IMR-90 (cell line): Measurements from ENCODE around the gene NUP210. TPM values are rescaled to one million over a fixed set of nuclear protein-coding genes. Genes with fewer than 3 reads are reported as not detected.
A peak's percentile ranks its signal among the peaks of the same experiment; 100 is the strongest.

Experiments
- ATAC-seq: fragments of 200-7000 bp; cut with Tn5 transposase; 2 replicates; pipeline ENCODE4 v1.9.1; 2020; ENCODE audit warnings: low read depth, mild to moderate bottlenecking, moderate library complexity
- BruUV-seq: library from RNA; stranded (reverse); fragments of 400-500 nt; replicated peaks from 2 replicates; lab custom pipeline; 2021; lab: Mats Ljungman, UMichigan
- CTCF ChIA-PET: fragments of 300-600 bp; formaldehyde crosslinking; extraction: SDS; loops from one replicate; lab custom pipeline; 2021; ENCODE audit warnings: antibody characterized with exemption; lab: Yijun Ruan, JAX
- POLR2A ChIA-PET: fragments of 300-600 bp; sonication (Branson Sonifier 250); formaldehyde crosslinking; loops from one replicate; lab custom pipeline; 2022; ENCODE audit warnings: antibody characterized with exemption; ENCODE audit not compliant: unreplicated experiment; lab: Charles Lee
- DNase-seq: peaks from one replicate; pipeline ENCODE4 v3.0.0; 2013
- H2AFZ ChIP-seq: replicated peaks from 2 replicates; pipeline ENCODE3; 2013; ENCODE audit warnings: low read length, mild to moderate bottlenecking; ENCODE audit not compliant: poor library complexity
- H2AK5ac ChIP-seq: 2 replicates; pipeline ENCODE4 v1.6.1; 2013; ENCODE audit warnings: low read depth, low read length, inconsistent platforms
- H2AK9ac ChIP-seq: replicated peaks from 2 replicates; pipeline ENCODE3; 2013; ENCODE audit warnings: mild to moderate bottlenecking, low read depth, low read length, moderate library complexity; ENCODE audit not compliant: poor library complexity
- H2BK120ac ChIP-seq: 2 replicates; pipeline ENCODE4 v1.6.1; 2013; ENCODE audit warnings: low read depth, low read length, inconsistent platforms
- H2BK15ac ChIP-seq: 3 replicates; pipeline ENCODE4 v1.6.1; 2013; ENCODE audit warnings: low read depth, low read length, inconsistent platforms
- H2BK20ac ChIP-seq: 2 replicates; pipeline ENCODE4 v1.6.1; 2013; ENCODE audit warnings: low read depth, mild to moderate bottlenecking, inconsistent platforms, low read length, moderate library complexity
- H2BK5ac ChIP-seq: 2 replicates; pipeline ENCODE4 v1.6.1; 2013; ENCODE audit warnings: mild to moderate bottlenecking, low read depth, low read length, inconsistent platforms; ENCODE audit not compliant: poor library complexity, severe bottlenecking
- H3K14ac ChIP-seq: replicated peaks from 2 replicates; pipeline ENCODE4 v1.6.1; 2013; ENCODE audit warnings: low read depth, low read length, inconsistent platforms
- H3K18ac ChIP-seq: 2 replicates; pipeline ENCODE4 v1.6.1; 2013; ENCODE audit warnings: low read depth, low read length, control low read depth
- H3K23ac ChIP-seq: 2 replicates; pipeline ENCODE4 v1.6.1; 2013; ENCODE audit warnings: low read depth, low read length, inconsistent platforms
- H3K27ac ChIP-seq: 2 replicates; pipeline ENCODE4 v1.5.1; 2013; ENCODE audit warnings: mild to moderate bottlenecking, control low read depth, low read length; ENCODE audit not compliant: insufficient read depth
- H3K27me3 ChIP-seq: 2 replicates; pipeline ENCODE4 v1.6.1; 2013; ENCODE audit warnings: low read length; ENCODE audit not compliant: control insufficient read depth, insufficient read depth
- H3K36me3 ChIP-seq: 2 replicates; pipeline ENCODE4 v1.6.1; 2013; ENCODE audit warnings: low read length, mixed read lengths; ENCODE audit not compliant: control insufficient read depth, insufficient read depth
- H3K4ac ChIP-seq: 2 replicates; pipeline ENCODE4 v1.6.1; 2013; ENCODE audit warnings: low read depth, low read length, inconsistent platforms
- H3K4me1 ChIP-seq: 2 replicates; pipeline ENCODE4 v1.6.1; 2013; ENCODE audit warnings: low read length, mixed read lengths; ENCODE audit not compliant: control insufficient read depth, insufficient read depth
- H3K4me2 ChIP-seq: 2 replicates; pipeline ENCODE4 v1.6.1; 2013; ENCODE audit warnings: low read depth, mild to moderate bottlenecking, control low read depth, low read length, moderate library complexity
- H3K4me3 ChIP-seq: 2 replicates; pipeline ENCODE4 v1.5.1; 2013; ENCODE audit warnings: low read depth, mild to moderate bottlenecking, control low read depth, low read length, moderate library complexity; ENCODE audit not compliant: insufficient read depth
- H3K56ac ChIP-seq: 2 replicates; pipeline ENCODE4 v1.6.1; 2013; ENCODE audit warnings: low read length, inconsistent platforms; ENCODE audit not compliant: insufficient read depth; ENCODE audit errors: extremely low read depth
- H3K79me1 ChIP-seq, 2 experiments: 2 replicates each; pipeline ENCODE4 v1.6.1; 2013; ENCODE audit warnings: low read length in 2 of 2, inconsistent platforms in 1 of 2, low read depth in 1 of 2
- H3K9ac ChIP-seq: 2 replicates; pipeline ENCODE4 v1.6.1; 2013; ENCODE audit warnings: low read depth, low read length, control low read depth
- H3K9me1 ChIP-seq: 2 replicates; pipeline ENCODE4 v1.6.1; 2013; ENCODE audit warnings: low read length, inconsistent platforms; ENCODE audit not compliant: insufficient read depth
- H3K9me3 ChIP-seq: 2 replicates; pipeline ENCODE4 v1.6.1; 2013; ENCODE audit warnings: low read length; ENCODE audit not compliant: control insufficient read depth, insufficient read depth
- H4K20me1 ChIP-seq: 2 replicates; pipeline ENCODE4 v1.6.1; 2013; ENCODE audit warnings: low read length, inconsistent platforms; ENCODE audit not compliant: insufficient read depth
- H4K5ac ChIP-seq: 2 replicates; pipeline ENCODE4 v1.6.1; 2013; ENCODE audit warnings: mild to moderate bottlenecking, low read depth, low read length, control low read depth
- H4K8ac ChIP-seq, 2 experiments: 2 replicates each; pipeline ENCODE4 v1.6.1; 2013; ENCODE audit warnings: low read depth in 2 of 2, low read length in 2 of 2, control low read depth in 1 of 2, inconsistent platforms in 1 of 2
- H4K91ac ChIP-seq: 2 replicates; pipeline ENCODE4 v1.6.1; 2013; ENCODE audit warnings: low read depth, low read length, inconsistent platforms; ENCODE audit not compliant: insufficient read depth
- BHLHE40 ChIP-seq: fragments of 150-350 bp; IDR thresholded peaks from 2 replicates; pipeline ENCODE4 v1.6.1; 2016; ENCODE audit warnings: mild to moderate bottlenecking, low read depth, low read length
- CHD1 ChIP-seq: IDR thresholded peaks from 2 replicates; pipeline ENCODE4 v1.6.1; 2012; ENCODE audit warnings: low read depth, low read length, improper control_type of control experiment
- FOS ChIP-seq: fragments of 150-350 bp; IDR thresholded peaks from 2 replicates; pipeline ENCODE4 v1.6.1; 2016; ENCODE audit warnings: low read depth, low read length
- MAFK ChIP-seq: IDR thresholded peaks from 2 replicates; pipeline ENCODE4 v1.6.1; 2012; ENCODE audit warnings: low read depth, low read length, improper control_type of control experiment
- MXI1 ChIP-seq: IDR thresholded peaks from 2 replicates; pipeline ENCODE4 v1.6.1; 2012; ENCODE audit warnings: low read depth, mild to moderate bottlenecking, low read length, moderate library complexity, borderline replicate concordance
- NFE2L2 ChIP-seq: fragments of 150-350 bp; IDR thresholded peaks from 2 replicates; pipeline ENCODE4 v1.6.1; 2016; ENCODE audit warnings: low read depth, mild to moderate bottlenecking, low read length
- POLR2A ChIP-seq: IDR thresholded peaks from 2 replicates; pipeline ENCODE4 v1.6.1; 2012; ENCODE audit warnings: mild to moderate bottlenecking, low read depth, low read length
- RAD21 ChIP-seq: IDR thresholded peaks from 2 replicates; pipeline ENCODE4 v1.6.1; 2012; ENCODE audit warnings: low read length, improper control_type of control experiment
- RCOR1 ChIP-seq: IDR thresholded peaks from 2 replicates; pipeline ENCODE4 v1.6.1; 2012; ENCODE audit warnings: mild to moderate bottlenecking, low read length, improper control_type of control experiment; ENCODE audit not compliant: insufficient replicate concordance
- RFX5 ChIP-seq: IDR thresholded peaks from 2 replicates; pipeline ENCODE4 v1.8.0; 2012; ENCODE audit warnings: low read depth, mild to moderate bottlenecking, low read length, moderate library complexity
- SMC3 ChIP-seq: fragments of 150-350 bp; IDR thresholded peaks from 2 replicates; pipeline ENCODE4 v1.6.1; 2016; ENCODE audit warnings: low read depth, mild to moderate bottlenecking, antibody characterized with exemption, low read length, moderate library complexity
- WGBS, 2 experiments: methylation state at CpG; one replicate each; pipeline versions ENCODE4 v1.1.5 to v1.1.7; 2013; ENCODE audit warnings: missing lambda C conversion rate in 2 of 2; ENCODE audit not compliant: insufficient read length in 1 of 2; ENCODE audit errors: extremely low coverage in 2 of 2; 5-methylcytosine and 5-hydroxymethylcytosine counted together
- dilution Hi-C: fragments of 300-500 bp; cut with HindIII; formaldehyde crosslinking; loops from one replicate; pipeline ENCODE4 v1.14.3; 2018; ENCODE audit warnings: low sequenced_read_pairs; ENCODE audit not compliant: unreplicated experiment
- in situ Hi-C: fragments of 300-500 bp; cut with MboI; formaldehyde crosslinking; loops from 3 replicates; pipeline ENCODE4 v1.14.3; 2019; ENCODE audit warnings: low sequenced_read_pairs, inconsistent platforms, mixed read lengths
- intact Hi-C: fragments of 100-400 bp; cut with micrococcal nuclease; formaldehyde crosslinking; loops from 2 replicates; pipeline ENCODE4 v1.10.0; 2022
- polyA plus RNA-seq, 3 experiments: library from polyadenylated mRNA; depleted of rRNA; stranded (reverse); fragments of >200 nt; gene quantifications; 2 replicates each; pipeline ENCODE4 v1.2.3, GENCODE V29; 2012; ENCODE audit warnings: low replicate concordance in 1 of 3
- total RNA-seq: library from RNA; depleted of rRNA; stranded (reverse); fragments of >200 nt; gene quantifications from 2 replicates; pipeline ENCODE4 v1.2.3, GENCODE V29; 2012
- TF ChIP-seq, protein P1 (sequence below): conservative IDR thresholded peaks from 2 replicates; pipeline ENCODE4 v1.5.1; 2012; ENCODE audit warnings: mild to moderate bottlenecking, low read depth, low read length, improper control_type of control experiment
- TF ChIP-seq, protein P2 (sequence below): fragments of 150-350 bp; IDR thresholded peaks from 2 replicates; pipeline ENCODE4 v1.6.1; 2016; ENCODE audit warnings: low read depth, mild to moderate bottlenecking, low read length, moderate library complexity, borderline replicate concordance

The NUP210 gene
- total and polyA plus RNA-seq, 2 of the 4 experiments (the other 2 are of a cell fraction), result under 0.01 to 0.03 TPM

DNA sequence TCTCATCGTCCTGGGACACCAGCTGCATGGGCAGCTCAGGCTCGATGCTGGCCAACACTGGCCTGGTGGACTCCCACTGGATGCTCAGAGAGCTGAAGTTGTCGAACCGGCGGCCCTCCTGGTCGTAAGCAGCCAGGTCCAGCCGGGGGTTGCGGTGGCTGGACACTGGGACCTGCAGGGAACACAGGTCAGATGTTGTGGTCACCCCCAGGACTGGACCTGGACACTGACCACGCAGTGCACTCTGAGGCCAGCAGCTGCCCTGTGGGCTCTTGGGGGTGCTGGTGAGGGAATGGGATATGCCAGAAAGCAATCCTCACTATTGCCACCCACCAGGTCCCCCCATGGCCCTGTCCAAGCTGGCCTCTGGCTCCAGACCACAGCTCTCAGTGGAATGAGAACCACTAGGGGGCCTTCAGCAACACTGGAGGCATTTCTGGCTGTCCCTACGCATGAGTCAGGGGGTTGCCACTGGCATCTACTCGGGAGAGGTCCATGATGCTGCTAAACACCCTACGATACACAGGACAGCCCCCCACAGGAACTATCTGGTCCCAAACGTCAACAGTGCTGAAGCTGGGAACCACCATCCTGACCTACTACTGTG lies 66.1 kb downstream of the NUP210 start:
- no peak overlapping the region for H2BK20ac ChIP-seq
- H3K27ac ChIP-seq, result no peak overlapping the region
- in situ Hi-C loops (no loop called here), dilution Hi-C loops (no loop called here), intact Hi-C loops (no loop called here)
- WGBS, 2 experiments, result 77% methylated on average over 7 of the region's 13 CpGs; no CpG with 5 or more reads in 1 of the 2 experiments
- H2BK15ac ChIP-seq, result no peak overlapping the region
- peaks cover 6% of the 10 kb centered on the region; the same call in 1 of the 2 replicates for H3K4me1 ChIP-seq
- no peaks in the 10 kb centered on the region for H3K9me3 ChIP-seq
- no TSS peak for BruUV-seq
- H3K4ac ChIP-seq, result no peak overlapping the region
- no peak overlapping the region for H3K4me3 ChIP-seq
- peaks cover 4% of the 10 kb centered on the region; the same call in 1 of the 2 replicates for H3K9me1 ChIP-seq
- H3K18ac ChIP-seq, result no peak overlapping the region
- no peak overlapping the region for H2AK9ac ChIP-seq
- H4K91ac ChIP-seq, result no peak overlapping the region
- CTCF ChIA-PET, result interaction anchor here (0.9 to 1.3 kb wide), 2 partner anchors 10 to 24 kb away, joined by 3 read pairs; no protein-coding TSS in a partner anchor
- H3K14ac ChIP-seq, result no peak overlapping the region
- no peak overlapping the region for H3K23ac ChIP-seq
- peaks cover 12% of the 10 kb centered on the region; the same call in 1 of the 2 replicates for H3K27me3 ChIP-seq
- no peak for TF ChIP-seq BHLHE40
- TF ChIP-seq RFX5, result no peak
- no peak for TF ChIP-seq MXI1
- no peak for TF ChIP-seq NFE2L2
- TF ChIP-seq, protein P1, sequence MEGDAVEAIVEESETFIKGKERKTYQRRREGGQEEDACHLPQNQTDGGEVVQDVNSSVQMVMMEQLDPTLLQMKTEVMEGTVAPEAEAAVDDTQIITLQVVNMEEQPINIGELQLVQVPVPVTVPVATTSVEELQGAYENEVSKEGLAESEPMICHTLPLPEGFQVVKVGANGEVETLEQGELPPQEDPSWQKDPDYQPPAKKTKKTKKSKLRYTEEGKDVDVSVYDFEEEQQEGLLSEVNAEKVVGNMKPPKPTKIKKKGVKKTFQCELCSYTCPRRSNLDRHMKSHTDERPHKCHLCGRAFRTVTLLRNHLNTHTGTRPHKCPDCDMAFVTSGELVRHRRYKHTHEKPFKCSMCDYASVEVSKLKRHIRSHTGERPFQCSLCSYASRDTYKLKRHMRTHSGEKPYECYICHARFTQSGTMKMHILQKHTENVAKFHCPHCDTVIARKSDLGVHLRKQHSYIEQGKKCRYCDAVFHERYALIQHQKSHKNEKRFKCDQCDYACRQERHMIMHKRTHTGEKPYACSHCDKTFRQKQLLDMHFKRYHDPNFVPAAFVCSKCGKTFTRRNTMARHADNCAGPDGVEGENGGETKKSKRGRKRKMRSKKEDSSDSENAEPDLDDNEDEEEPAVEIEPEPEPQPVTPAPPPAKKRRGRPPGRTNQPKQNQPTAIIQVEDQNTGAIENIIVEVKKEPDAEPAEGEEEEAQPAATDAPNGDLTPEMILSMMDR, result peak; percentile 31
- TF ChIP-seq RCOR1, result no peak
- 0 out of 2 replicates have a peak, but pooled peaks have one; percentile 16 for TF ChIP-seq RAD21
- no peak for TF ChIP-seq POLR2A
- TF ChIP-seq CHD1, result no peak
- no peak for TF ChIP-seq MAFK
- TF ChIP-seq FOS, result no peak
- 0 out of 2 replicates have a peak, but pooled peaks have one; percentile 12 for TF ChIP-seq SMC3
- TF ChIP-seq, protein P2, sequence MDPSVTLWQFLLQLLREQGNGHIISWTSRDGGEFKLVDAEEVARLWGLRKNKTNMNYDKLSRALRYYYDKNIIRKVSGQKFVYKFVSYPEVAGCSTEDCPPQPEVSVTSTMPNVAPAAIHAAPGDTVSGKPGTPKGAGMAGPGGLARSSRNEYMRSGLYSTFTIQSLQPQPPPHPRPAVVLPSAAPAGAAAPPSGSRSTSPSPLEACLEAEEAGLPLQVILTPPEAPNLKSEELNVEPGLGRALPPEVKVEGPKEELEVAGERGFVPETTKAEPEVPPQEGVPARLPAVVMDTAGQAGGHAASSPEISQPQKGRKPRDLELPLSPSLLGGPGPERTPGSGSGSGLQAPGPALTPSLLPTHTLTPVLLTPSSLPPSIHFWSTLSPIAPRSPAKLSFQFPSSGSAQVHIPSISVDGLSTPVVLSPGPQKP, result no peak
- no peak overlapping the region for H3K4me2 ChIP-seq
- POLR2A ChIA-PET, result no interaction called here
- H4K20me1 ChIP-seq, result no peaks in the 10 kb centered on the region; the same call in 1 of the 2 replicates
- H2AK5ac ChIP-seq, result no peak overlapping the region
- H4K8ac ChIP-seq, result no peak overlapping the region
- no peaks in the 10 kb centered on the region for H3K36me3 ChIP-seq
- no peak overlapping the region for H2BK120ac ChIP-seq
- H3K9ac ChIP-seq, result no peak overlapping the region
- no peak overlapping the region for H3K56ac ChIP-seq
- DNase-seq, result peak; percentile 18
- H2BK5ac ChIP-seq, result no peak overlapping the region
- H3K79me1 ChIP-seq, result no peaks in the 10 kb centered on the region
- H2AFZ ChIP-seq, result peak overlapping the region; percentile 47
- no peak overlapping the region for H4K5ac ChIP-seq
- 0 out of 2 replicates have a peak, but pooled peaks have one; percentile 21 for ATAC-seq
